Measurements from ENCODE around the gene ZNF766.

DNA sequence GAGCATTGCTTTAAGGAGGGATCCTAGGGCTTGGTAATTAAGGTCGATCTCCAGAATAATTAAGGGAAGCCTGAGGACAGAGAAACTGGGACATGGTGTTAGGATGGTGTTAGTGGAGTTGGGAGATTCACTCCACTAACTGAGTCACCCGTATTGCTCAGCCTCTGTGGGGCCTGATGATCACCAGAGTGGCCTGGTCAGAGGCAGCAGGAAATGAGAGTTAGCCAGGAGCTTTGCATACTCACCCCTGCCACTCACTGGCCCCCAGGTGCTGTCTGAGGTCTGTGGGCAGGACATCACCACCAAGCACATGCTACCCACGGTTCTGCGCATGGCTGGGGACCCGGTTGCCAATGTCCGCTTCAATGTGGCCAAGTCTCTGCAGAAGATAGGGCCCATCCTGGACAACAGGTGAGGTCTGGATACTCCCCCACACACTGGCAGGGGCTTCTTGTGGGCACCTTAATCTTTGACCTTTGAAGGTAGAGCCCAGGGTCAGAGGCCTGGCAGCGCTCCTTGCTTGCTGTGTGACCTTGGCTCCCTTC lies 47.5 kb upstream of the ZNF766 start:
- TF ChIP-seq, protein P1, sequence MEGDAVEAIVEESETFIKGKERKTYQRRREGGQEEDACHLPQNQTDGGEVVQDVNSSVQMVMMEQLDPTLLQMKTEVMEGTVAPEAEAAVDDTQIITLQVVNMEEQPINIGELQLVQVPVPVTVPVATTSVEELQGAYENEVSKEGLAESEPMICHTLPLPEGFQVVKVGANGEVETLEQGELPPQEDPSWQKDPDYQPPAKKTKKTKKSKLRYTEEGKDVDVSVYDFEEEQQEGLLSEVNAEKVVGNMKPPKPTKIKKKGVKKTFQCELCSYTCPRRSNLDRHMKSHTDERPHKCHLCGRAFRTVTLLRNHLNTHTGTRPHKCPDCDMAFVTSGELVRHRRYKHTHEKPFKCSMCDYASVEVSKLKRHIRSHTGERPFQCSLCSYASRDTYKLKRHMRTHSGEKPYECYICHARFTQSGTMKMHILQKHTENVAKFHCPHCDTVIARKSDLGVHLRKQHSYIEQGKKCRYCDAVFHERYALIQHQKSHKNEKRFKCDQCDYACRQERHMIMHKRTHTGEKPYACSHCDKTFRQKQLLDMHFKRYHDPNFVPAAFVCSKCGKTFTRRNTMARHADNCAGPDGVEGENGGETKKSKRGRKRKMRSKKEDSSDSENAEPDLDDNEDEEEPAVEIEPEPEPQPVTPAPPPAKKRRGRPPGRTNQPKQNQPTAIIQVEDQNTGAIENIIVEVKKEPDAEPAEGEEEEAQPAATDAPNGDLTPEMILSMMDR (IDR thresholded peaks at IDR 0.05; ENCODE audit: insufficient read depth, low read depth, low read length) = no peak
- no peak for TF ChIP-seq EZH2 (IDR thresholded peaks at IDR 0.05; ENCODE audit: insufficient read depth, low read length)
